ENCODE data around the gene RAB31. TPM values are rescaled to one million over a fixed set of nuclear protein-coding genes. Genes with fewer than 3 reads are reported as not detected.

Gene RAB31
- polyA plus RNA-seq, 1 of the 3 experiments (the other 2 are of a cell fraction), result 23.0 TPM

DNA sequence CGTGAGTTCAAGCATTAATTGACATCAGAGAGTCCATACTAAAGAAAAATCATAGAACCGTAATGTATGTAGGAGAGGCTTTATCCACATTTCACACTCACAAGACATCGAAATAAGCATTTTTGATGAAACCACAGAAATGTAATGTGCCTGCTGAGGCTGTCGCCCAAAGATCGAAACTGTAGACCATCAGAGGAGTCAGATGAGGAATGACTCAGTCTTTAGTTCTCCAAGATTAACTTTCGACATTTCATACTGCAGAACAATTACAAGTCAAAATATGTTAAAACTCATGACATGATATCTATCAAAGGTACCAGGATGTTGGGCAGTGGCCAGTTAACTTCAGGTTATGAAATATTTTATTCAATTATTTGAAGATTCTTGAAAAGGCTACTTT is 79.6 kb downstream of the RAB31 start:
- H3K36me3 ChIP-seq (replicated peaks in 1 of 2; ENCODE audit: control insufficient read depth in 1 of 2, insufficient read depth in 2 of 2, low read length in 1 of 2), result no peaks in the 10 kb centered on the region
- H3K9me2 ChIP-seq, result no peaks in the 10 kb centered on the region
- peak overlapping the region; percentile 20 to 69; a peak in 3 of 4 replicates for H3K27ac ChIP-seq (ENCODE audit: low read depth in 2 of 2, low read length in 1 of 2)
- H2AFZ ChIP-seq (ENCODE audit: low read depth), result no peak overlapping the region
- no peak for DNase-seq
- no peaks in the 10 kb centered on the region for H3K27me3 ChIP-seq (ENCODE audit: insufficient read depth)
- TF ChIP-seq, protein P1, sequence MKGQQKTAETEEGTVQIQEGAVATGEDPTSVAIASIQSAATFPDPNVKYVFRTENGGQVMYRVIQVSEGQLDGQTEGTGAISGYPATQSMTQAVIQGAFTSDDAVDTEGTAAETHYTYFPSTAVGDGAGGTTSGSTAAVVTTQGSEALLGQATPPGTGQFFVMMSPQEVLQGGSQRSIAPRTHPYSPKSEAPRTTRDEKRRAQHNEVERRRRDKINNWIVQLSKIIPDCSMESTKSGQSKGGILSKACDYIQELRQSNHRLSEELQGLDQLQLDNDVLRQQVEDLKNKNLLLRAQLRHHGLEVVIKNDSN (IDR thresholded peaks at IDR 0.05; ENCODE audit: borderline replicate concordance, low read depth), result no peak
- TF ChIP-seq RCOR1 (IDR thresholded peaks at IDR 0.05; ENCODE audit: low read length), result no peak
- no peak for TF ChIP-seq SMC3 (IDR thresholded peaks at IDR 0.05; ENCODE audit: low read depth, low read length)
- TF ChIP-seq, protein P2, sequence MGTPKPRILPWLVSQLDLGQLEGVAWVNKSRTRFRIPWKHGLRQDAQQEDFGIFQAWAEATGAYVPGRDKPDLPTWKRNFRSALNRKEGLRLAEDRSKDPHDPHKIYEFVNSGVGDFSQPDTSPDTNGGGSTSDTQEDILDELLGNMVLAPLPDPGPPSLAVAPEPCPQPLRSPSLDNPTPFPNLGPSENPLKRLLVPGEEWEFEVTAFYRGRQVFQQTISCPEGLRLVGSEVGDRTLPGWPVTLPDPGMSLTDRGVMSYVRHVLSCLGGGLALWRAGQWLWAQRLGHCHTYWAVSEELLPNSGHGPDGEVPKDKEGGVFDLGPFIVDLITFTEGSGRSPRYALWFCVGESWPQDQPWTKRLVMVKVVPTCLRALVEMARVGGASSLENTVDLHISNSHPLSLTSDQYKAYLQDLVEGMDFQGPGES (IDR thresholded peaks at IDR 0.05; ENCODE audit: low read depth, low read length), result no peak
- TF ChIP-seq NFIC (IDR thresholded peaks at IDR 0.05; ENCODE audit: borderline replicate concordance), result peak; percentile 36; the same call in 1 of the 2 replicates
- TF ChIP-seq GATA2 (CRISPR knock-in tag; IDR thresholded peaks at IDR 0.05), result no peak
- TF ChIP-seq, protein P3, sequence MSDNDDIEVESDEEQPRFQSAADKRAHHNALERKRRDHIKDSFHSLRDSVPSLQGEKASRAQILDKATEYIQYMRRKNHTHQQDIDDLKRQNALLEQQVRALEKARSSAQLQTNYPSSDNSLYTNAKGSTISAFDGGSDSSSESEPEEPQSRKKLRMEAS (IDR thresholded peaks at IDR 0.05; ENCODE audit: low read depth), result no peak
- TF ChIP-seq JUND (IDR thresholded peaks at IDR 0.05), result peak; percentile 40; the same call in 1 of the 2 replicates
- TF ChIP-seq TAF1 (IDR thresholded peaks at IDR 0.05; ENCODE audit: borderline replicate concordance, low read depth, low read length), result no peak
- TF ChIP-seq SIN3A (IDR thresholded peaks at IDR 0.05; ENCODE audit: borderline replicate concordance, low read depth, low read length), result no peak
- TF ChIP-seq POLR2AphosphoS5 (IDR thresholded peaks at IDR 0.05; ENCODE audit: low read depth, low read length), result no peak
- TF ChIP-seq, protein P4, sequence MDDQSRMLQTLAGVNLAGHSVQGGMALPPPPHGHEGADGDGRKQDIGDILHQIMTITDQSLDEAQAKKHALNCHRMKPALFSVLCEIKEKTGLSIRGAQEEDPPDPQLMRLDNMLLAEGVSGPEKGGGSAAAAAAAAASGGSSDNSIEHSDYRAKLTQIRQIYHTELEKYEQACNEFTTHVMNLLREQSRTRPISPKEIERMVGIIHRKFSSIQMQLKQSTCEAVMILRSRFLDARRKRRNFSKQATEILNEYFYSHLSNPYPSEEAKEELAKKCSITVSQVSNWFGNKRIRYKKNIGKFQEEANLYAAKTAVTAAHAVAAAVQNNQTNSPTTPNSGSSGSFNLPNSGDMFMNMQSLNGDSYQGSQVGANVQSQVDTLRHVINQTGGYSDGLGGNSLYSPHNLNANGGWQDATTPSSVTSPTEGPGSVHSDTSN (IDR thresholded peaks at IDR 0.05), result peak; percentile 73
- TF ChIP-seq, protein P5, sequence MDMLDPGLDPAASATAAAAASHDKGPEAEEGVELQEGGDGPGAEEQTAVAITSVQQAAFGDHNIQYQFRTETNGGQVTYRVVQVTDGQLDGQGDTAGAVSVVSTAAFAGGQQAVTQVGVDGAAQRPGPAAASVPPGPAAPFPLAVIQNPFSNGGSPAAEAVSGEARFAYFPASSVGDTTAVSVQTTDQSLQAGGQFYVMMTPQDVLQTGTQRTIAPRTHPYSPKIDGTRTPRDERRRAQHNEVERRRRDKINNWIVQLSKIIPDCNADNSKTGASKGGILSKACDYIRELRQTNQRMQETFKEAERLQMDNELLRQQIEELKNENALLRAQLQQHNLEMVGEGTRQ (IDR thresholded peaks at IDR 0.05; ENCODE audit: borderline replicate concordance, low read depth, low read length), result no peak
- TF ChIP-seq FOSL2 (IDR thresholded peaks at IDR 0.05; ENCODE audit: borderline replicate concordance, low read depth), result peak; percentile 52; the same call in 1 of the 2 replicates
- peak in 1 of 2 experiments; percentile 46; a peak in 1 of 4 replicates for TF ChIP-seq EP300 (IDR thresholded peaks at IDR 0.05; ENCODE audit: borderline replicate concordance in 1 of 2, low read depth in 1 of 2, low read length in 1 of 2)
- TF ChIP-seq TEAD4 (IDR thresholded peaks at IDR 0.05; ENCODE audit: borderline replicate concordance, insufficient read depth), result no peak
- H4K20me1 ChIP-seq (ENCODE audit: insufficient read depth), result no peaks in the 10 kb centered on the region
- H3K79me2 ChIP-seq (ENCODE audit: insufficient read depth), result peaks cover 7% of the 10 kb centered on the region; the same call in 1 of the 2 replicates
- ChIA-PET CTCF (interaction anchor here (1.0 kb wide), 1 partner anchor 175 kb away, joined by 3 read pairs; no protein-coding TSS in a partner anchor), POLR2A (no interaction called here)
- 0 out of 4 replicates have a peak, but pooled peaks cover 0 to 9% of the 10 kb centered on the region in 2 experiments for H3K4me1 ChIP-seq (ENCODE audit: control insufficient read depth in 1 of 2, insufficient read depth in 2 of 2, low read depth in 1 of 2, low read length in 1 of 2)
- H3K9ac ChIP-seq, result no peak overlapping the region
- WGBS (ENCODE audit: low lambda C conversion rate), result 33% methylated on average over 6 of the region's 6 CpGs
- peak overlapping the region; percentile 10; the same call in 1 of the 2 replicates for H3K4me2 ChIP-seq
- no peak overlapping the region for H3K4me3 ChIP-seq (ENCODE audit: low read depth in 2 of 2, low read length in 1 of 2)
- peaks cover 32% of the 10 kb centered on the region for H3F3A ChIP-seq (replicated peaks; ENCODE audit: insufficient read depth)
- no peaks in the 10 kb centered on the region for H3K9me3 ChIP-seq

Measured in SK-N-SH (cell line).